DND-41 (cell line): ENCODE results near the gene MKNK1.

Experiments used
- ATAC-seq: fragments of 200-7000 bp; cut with Tn5 transposase; 3 replicates; pipeline ENCODE4 v1.9.1; 2021; ENCODE audit warnings: low read depth; ENCODE audit not compliant: insufficient read depth
- DNase-seq: peaks from one replicate; pipeline ENCODE4 v3.0.0-alpha.2; 2020
- H2AFZ ChIP-seq: 2 replicates; pipeline ENCODE4 v1.6.0; 2012; ENCODE audit warnings: low read depth, low read length
- H3K27ac ChIP-seq: 2 replicates; pipeline ENCODE4 v1.5.1; 2012; ENCODE audit warnings: low read length, inconsistent platforms
- H3K27me3 ChIP-seq: fragments of 200-600 bp; sonication (generic); 2 replicates; pipeline ENCODE4 v1.6.0; 2012; ENCODE audit warnings: low read length, mild to moderate bottlenecking, inconsistent platforms; ENCODE audit not compliant: insufficient read depth, poor library complexity
- H3K36me3 ChIP-seq: 2 replicates; pipeline ENCODE4 v1.5.1; 2012; ENCODE audit warnings: low read length, inconsistent platforms; ENCODE audit not compliant: insufficient read depth
- H3K4me1 ChIP-seq: 2 replicates; pipeline ENCODE4 v1.5.1; 2012; ENCODE audit warnings: mild to moderate bottlenecking, low read length; ENCODE audit not compliant: insufficient read depth
- H3K4me2 ChIP-seq: 2 replicates; pipeline ENCODE4 v1.6.0; 2012; ENCODE audit warnings: mild to moderate bottlenecking, moderate library complexity, low read length, inconsistent platforms; ENCODE audit not compliant: insufficient read depth
- H3K4me3 ChIP-seq, 2 experiments: fragments of 200-600 bp in 1 of 2; shearing (Covaris generic) in 1 of 2; 2 replicates each; pipeline ENCODE4 v1.5.1; 2012 to 2016; ENCODE audit warnings: inconsistent platforms in 2 of 2, low read length in 2 of 2, mild to moderate bottlenecking in 2 of 2, low read depth in 1 of 2, moderate library complexity in 1 of 2
- H3K79me2 ChIP-seq: 2 replicates; pipeline ENCODE4 v1.6.0; 2012; ENCODE audit warnings: low read length, inconsistent platforms; ENCODE audit not compliant: insufficient read depth
- H3K9ac ChIP-seq: 2 replicates; pipeline ENCODE4 v1.6.0; 2012; ENCODE audit warnings: low read depth, mild to moderate bottlenecking, inconsistent platforms, low read length, moderate library complexity
- H3K9me3 ChIP-seq: 2 replicates; pipeline ENCODE4 v1.5.1; 2012; ENCODE audit warnings: low read length, moderate library complexity, mild to moderate bottlenecking, inconsistent platforms; ENCODE audit not compliant: insufficient read depth, severe bottlenecking
- H4K20me1 ChIP-seq: 2 replicates; pipeline ENCODE4 v1.6.0; 2012; ENCODE audit warnings: low read length; ENCODE audit not compliant: insufficient read depth
- EZH2 ChIP-seq: IDR thresholded peaks from 3 replicates; pipeline ENCODE4 v1.6.1; 2012; ENCODE audit warnings: borderline replicate concordance, low read depth, mild to moderate bottlenecking, moderate library complexity, low read length, inconsistent platforms; ENCODE audit not compliant: severe bottlenecking
- TF ChIP-seq, protein P1 (sequence below): IDR thresholded peaks from 2 replicates; pipeline ENCODE4 v1.5.1; 2012; ENCODE audit warnings: borderline replicate concordance, low read length, moderate library complexity, mild to moderate bottlenecking; ENCODE audit not compliant: poor library complexity, severe bottlenecking; ENCODE audit errors: extremely low read depth

MKNK1 gene

DNA sequence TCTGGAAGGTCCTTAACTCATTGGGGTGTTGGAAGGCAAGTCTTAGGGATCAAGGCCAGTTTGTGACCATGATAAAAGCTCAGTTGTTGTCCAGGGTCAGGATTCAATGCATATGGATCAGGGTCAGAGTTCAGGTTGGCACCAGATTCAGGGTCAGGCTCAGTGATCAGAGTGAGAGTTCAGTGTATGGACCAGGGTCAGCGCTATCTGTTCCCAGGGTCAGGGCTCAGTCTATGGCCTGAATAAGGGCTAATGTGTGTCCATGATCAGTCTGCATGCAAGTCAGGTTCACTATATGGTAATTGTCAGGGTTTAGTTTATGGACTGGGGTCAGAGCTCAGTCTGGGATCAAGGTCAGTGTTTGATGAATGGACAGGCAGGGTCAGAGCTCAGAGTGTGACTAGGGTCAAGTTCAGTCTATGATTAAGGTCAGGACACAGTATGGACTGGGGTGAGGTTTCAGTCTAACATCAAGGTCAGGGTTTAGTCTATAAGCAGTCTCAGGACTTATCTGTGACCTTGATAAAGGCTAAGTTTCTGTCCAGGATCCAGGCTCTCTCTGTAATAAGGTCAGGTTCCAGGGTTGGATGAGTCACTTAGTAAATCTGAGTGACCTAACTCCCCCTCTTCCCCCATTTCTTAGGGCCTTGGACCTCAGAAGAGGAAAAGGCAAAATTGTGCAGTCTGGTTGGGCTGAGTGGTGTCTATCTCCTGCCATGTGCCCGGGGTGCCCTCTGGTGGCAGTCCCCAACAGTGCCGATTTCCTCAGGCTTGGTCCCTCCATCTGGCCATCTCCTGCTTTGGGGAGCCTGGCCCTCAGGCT, 76.4 kb downstream of the MKNK1 start:
- Histone ChIP-seq H2AFZ (no peak overlapping the region), H3K9me3 (no peaks in the 10 kb centered on the region), H3K4me1 (no peaks in the 10 kb centered on the region), H3K9ac (no peak overlapping the region), H3K79me2 (no peaks in the 10 kb centered on the region), H3K36me3 (no peaks in the 10 kb centered on the region), H3K4me2 (no peak overlapping the region), H3K27ac (no peak overlapping the region), H3K27me3 (peaks cover 48% of the 10 kb centered on the region), H4K20me1 (peaks cover 5% of the 10 kb centered on the region; the same call in 1 of the 2 replicates), H3K4me3 (no peak overlapping the region)
- TF ChIP-seq, protein P1, sequence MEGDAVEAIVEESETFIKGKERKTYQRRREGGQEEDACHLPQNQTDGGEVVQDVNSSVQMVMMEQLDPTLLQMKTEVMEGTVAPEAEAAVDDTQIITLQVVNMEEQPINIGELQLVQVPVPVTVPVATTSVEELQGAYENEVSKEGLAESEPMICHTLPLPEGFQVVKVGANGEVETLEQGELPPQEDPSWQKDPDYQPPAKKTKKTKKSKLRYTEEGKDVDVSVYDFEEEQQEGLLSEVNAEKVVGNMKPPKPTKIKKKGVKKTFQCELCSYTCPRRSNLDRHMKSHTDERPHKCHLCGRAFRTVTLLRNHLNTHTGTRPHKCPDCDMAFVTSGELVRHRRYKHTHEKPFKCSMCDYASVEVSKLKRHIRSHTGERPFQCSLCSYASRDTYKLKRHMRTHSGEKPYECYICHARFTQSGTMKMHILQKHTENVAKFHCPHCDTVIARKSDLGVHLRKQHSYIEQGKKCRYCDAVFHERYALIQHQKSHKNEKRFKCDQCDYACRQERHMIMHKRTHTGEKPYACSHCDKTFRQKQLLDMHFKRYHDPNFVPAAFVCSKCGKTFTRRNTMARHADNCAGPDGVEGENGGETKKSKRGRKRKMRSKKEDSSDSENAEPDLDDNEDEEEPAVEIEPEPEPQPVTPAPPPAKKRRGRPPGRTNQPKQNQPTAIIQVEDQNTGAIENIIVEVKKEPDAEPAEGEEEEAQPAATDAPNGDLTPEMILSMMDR: peak; percentile 93
- no peak for TF ChIP-seq EZH2
- DNase-seq (peak; percentile 70), ATAC-seq (peak; percentile 90)

DNA sequence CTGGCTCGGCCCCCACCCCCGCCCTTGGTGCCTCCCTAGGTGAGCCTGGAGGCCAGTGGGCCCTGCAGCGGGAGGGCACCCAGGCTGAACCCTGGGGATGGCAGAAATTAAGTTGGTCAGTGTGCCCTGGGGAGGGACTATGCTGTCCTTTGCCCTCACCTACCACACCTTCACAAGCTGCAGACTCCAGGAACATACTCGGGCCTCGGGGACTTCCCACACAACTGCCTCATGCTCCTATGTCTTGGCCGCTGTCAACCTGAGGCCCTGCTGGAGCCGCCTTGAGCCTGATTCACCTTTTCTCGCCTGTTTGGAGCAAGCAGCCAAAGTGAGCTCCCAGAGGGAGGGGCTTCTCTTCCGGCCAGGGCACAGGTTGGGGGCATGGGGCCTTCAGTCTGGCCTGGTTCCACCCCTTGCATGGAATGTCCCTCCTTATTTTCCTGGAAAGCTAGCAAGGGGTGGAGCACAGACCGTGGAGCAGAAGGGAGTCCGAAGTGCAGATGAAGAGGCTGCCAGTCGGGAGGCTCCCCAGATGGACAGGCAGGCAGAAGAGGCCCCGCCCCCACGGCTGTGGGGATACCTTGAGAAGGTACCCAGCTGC, 77.3 kb downstream of the MKNK1 start:
- no peak overlapping the region for H3K9ac ChIP-seq
- no peaks in the 10 kb centered on the region for H3K36me3 ChIP-seq
- H4K20me1 ChIP-seq: peaks cover 5% of the 10 kb centered on the region; the same call in 1 of the 2 replicates
- no peak for ATAC-seq
- no peak overlapping the region for H3K4me2 ChIP-seq
- DNase-seq: no peak
- no peak overlapping the region for H3K27ac ChIP-seq
- no peaks in the 10 kb centered on the region for H3K9me3 ChIP-seq
- no peak for TF ChIP-seq EZH2
- TF ChIP-seq, protein P1: no peak
- no peak overlapping the region for H3K4me3 ChIP-seq
- H3K79me2 ChIP-seq: no peaks in the 10 kb centered on the region
- H3K4me1 ChIP-seq: no peaks in the 10 kb centered on the region
- H3K27me3 ChIP-seq: peaks cover 47% of the 10 kb centered on the region
- no peak overlapping the region for H2AFZ ChIP-seq

DNA sequence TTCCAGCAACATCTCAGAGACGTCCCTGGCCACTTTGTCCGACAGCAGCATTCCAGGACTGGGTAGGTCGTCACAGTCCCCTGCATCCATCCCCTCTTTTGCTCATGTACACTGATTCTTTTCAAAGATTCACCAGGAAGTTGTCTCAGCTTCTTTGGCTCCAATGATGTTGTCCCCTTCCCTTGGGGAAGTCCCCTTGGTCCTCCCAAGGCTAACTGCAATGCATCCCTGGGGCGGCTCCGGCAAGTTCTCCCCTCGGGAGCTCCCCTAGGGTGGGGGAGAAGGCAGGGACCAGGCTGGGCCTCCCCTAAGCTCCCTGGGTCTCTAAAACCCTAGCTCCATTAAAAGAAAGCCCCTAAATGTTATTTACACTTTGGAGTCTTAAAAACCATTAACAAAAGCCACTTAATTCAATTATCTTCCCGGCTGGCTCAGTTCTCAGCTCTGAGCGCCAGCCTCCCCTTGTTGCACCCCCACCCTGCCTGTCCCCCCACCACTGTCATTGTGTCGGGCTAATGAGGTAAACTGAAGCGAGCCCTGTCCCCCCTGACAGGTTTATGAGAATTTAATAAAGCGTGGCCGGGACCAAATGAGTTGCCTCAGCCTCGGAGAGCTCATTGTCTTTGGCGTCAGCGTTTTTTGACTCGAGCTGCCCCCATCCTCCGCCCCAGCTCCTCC, 77.9 kb downstream of the MKNK1 start:
- DNase-seq (no peak), ATAC-seq (no peak)
- H2AFZ ChIP-seq: no peak overlapping the region
- no peak overlapping the region for H3K4me2 ChIP-seq
- no peaks in the 10 kb centered on the region for H3K4me1 ChIP-seq
- no peaks in the 10 kb centered on the region for H3K36me3 ChIP-seq
- H3K27ac ChIP-seq: no peak overlapping the region
- H3K9me3 ChIP-seq: no peaks in the 10 kb centered on the region
- H3K9ac ChIP-seq: no peak overlapping the region
- no peak overlapping the region for H3K4me3 ChIP-seq
- TF ChIP-seq, protein P1: no peak
- TF ChIP-seq EZH2: no peak
- H3K79me2 ChIP-seq: no peaks in the 10 kb centered on the region
- peaks cover 5% of the 10 kb centered on the region; the same call in 1 of the 2 replicates for H4K20me1 ChIP-seq
- H3K27me3 ChIP-seq: peaks cover 45% of the 10 kb centered on the region
